Body of pancreas (tissue), 4 donors: Measurements from ENCODE around the gene ANKRD13C. TPM values are rescaled to one million over a fixed set of nuclear protein-coding genes. Genes with fewer than 3 reads are reported as not detected.

Experiments
- ATAC-seq: fragments of 150-250 bp; one replicate; pipeline ENCODE4 v1.9.1; 2016
- DNase-seq, 4 donors: peaks; one replicate each; pipeline ENCODE4 v3.0.0-alpha.2; 2019
- H3K27ac ChIP-seq, 4 donors: fragments of 200-600 bp; sonication (generic); 1 replicate in 3 of 4; 2 replicates in 1 of 4; pipeline versions ENCODE4 v1.5.1 to v1.6.1; 2016 to 2019; ENCODE audit warnings: mild to moderate bottlenecking in 1 of 4, mixed read lengths in 1 of 4, moderate library complexity in 1 of 4
- H3K27me3 ChIP-seq, 2 donors: fragments of 200-600 bp; sonication (generic); one replicate each; pipeline ENCODE4 v1.6.0; 2016; ENCODE audit warnings: mild to moderate bottlenecking in 1 of 2
- H3K36me3 ChIP-seq, 2 donors: fragments of 200-600 bp; sonication (generic); replicated peaks in 1 of 2; 2 replicates each; pipeline ENCODE4 v1.5.1; 2016; ENCODE audit warnings: low read depth in 2 of 2; ENCODE audit not compliant: insufficient read depth in 1 of 2
- H3K4me1 ChIP-seq: fragments of 200-600 bp; sonication (generic); one replicate; pipeline ENCODE4 v1.6.0; 2016
- H3K4me3 ChIP-seq, 2 donors: fragments of 200-600 bp; sonication (generic); 1 replicate in 1 of 2; 2 replicates in 1 of 2; pipeline ENCODE4 v1.5.1; 2016 to 2019
- H3K9me3 ChIP-seq, 3 donors: fragments of 200-600 bp; sonication (generic); 1 replicate in 2 of 3; 2 replicates in 1 of 3; pipeline ENCODE4 v1.5.1; 2016
- POLR2A ChIP-seq, 3 donors: fragments of 450-650 bp; IDR thresholded peaks; one replicate each; pipeline ENCODE4 v1.6.1; 2016; ENCODE audit warnings: antibody characterized with exemption in 3 of 3, mild to moderate bottlenecking in 2 of 3
- WGBS, 2 donors: methylation state at CpG; one replicate each; pipeline ENCODE4 v1.1.5; 2017; 5-methylcytosine and 5-hydroxymethylcytosine counted together
- intact Hi-C: fragments of 100-400 bp; cut with DNase I; formaldehyde crosslinking; loops from one replicate; pipeline ENCODE4 v1.15.1; 2023
- total RNA-seq, 2 donors: library from RNA; depleted of rRNA; stranded (reverse); fragments of >200 nt; gene quantifications; one replicate each; pipeline ENCODE4 v1.1.0, GENCODE V29; 2016
- TF ChIP-seq, protein P1 (sequence below), 7 experiments: fragments of 450-650 bp in 4 of 7; fragments of 200-600 bp in 3 of 7; sonication (generic) in 3 of 7; IDR thresholded peaks; one replicate each; pipeline ENCODE4 v1.5.1; 2016 to 2019; ENCODE audit warnings: antibody characterized with exemption in 7 of 7

Gene ANKRD13C
- total RNA-seq, 2 donors from 2014 or later, result 13.7 to 21.8 TPM

- WGBS, 2 donors, result 90 to 94% methylated on average over 6 of the region's 6 CpGs
- H3K4me1 ChIP-seq, result no peaks in the 10 kb centered on the region
- ATAC-seq, result no peak
- H3K4me3 ChIP-seq, result no peak overlapping the region
- intact Hi-C loops, result no loop called here
- no peak overlapping the region for H3K27ac ChIP-seq
- no peak for TF ChIP-seq POLR2A (IDR thresholded peaks at IDR 0.05)
- H3K9me3 ChIP-seq, result no peaks in the 10 kb centered on the region
- H3K27me3 ChIP-seq, result no peaks in the 10 kb centered on the region
- DNase-seq, result no peak
- H3K36me3 ChIP-seq, result no peaks in the 10 kb centered on the region
These were observed 39.7 kb downstream of the ANKRD13C start for GRCh38 chr1:70314706-70315304.

DNA sequence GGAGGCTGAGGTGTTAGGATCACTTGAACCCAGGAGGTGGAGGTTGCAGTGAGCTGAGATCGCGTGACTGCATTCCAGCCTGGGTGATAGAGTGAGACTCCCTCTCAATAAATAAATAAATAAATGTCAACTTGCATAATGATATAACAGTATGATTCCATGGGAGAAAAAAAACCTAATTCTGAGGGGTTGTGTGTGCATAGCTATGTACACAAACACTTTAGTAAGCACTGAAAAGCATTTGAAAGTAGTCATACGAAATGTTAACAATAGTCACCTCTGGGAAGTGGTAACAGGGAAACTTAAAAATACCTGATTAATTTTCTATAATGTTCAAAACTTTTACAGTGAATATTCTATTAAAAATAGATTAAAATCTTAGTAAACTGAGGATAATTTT, 43.2 kb downstream of the ANKRD13C start:
- Histone ChIP-seq H3K27ac (no peak overlapping the region), H3K27me3 (no peaks in the 10 kb centered on the region), H3K9me3 (no peaks in the 10 kb centered on the region), H3K4me3 (no peak overlapping the region), H3K4me1 (no peaks in the 10 kb centered on the region), H3K36me3 (no peaks in the 10 kb centered on the region)
- DNase-seq, result no peak
- no peak for ATAC-seq
- intact Hi-C loops, result no loop called here
- 89 to 91% methylated on average over 3 of the region's 3 CpGs for WGBS, 2 donors
- no peak for TF ChIP-seq POLR2A (IDR thresholded peaks at IDR 0.05)
- TF ChIP-seq, protein P1, sequence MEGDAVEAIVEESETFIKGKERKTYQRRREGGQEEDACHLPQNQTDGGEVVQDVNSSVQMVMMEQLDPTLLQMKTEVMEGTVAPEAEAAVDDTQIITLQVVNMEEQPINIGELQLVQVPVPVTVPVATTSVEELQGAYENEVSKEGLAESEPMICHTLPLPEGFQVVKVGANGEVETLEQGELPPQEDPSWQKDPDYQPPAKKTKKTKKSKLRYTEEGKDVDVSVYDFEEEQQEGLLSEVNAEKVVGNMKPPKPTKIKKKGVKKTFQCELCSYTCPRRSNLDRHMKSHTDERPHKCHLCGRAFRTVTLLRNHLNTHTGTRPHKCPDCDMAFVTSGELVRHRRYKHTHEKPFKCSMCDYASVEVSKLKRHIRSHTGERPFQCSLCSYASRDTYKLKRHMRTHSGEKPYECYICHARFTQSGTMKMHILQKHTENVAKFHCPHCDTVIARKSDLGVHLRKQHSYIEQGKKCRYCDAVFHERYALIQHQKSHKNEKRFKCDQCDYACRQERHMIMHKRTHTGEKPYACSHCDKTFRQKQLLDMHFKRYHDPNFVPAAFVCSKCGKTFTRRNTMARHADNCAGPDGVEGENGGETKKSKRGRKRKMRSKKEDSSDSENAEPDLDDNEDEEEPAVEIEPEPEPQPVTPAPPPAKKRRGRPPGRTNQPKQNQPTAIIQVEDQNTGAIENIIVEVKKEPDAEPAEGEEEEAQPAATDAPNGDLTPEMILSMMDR (IDR thresholded peaks at IDR 0.05), result no peak

GRCh38 chr1:70299472-70299871, 55.0 kb downstream of the ANKRD13C start:
- ATAC-seq (no peak), DNase-seq (no peak)
- H3K27ac ChIP-seq, result no peak overlapping the region
- H3K9me3 ChIP-seq, result no peaks in the 10 kb centered on the region
- peaks cover 8 to 10% of the 10 kb centered on the region in 2 donors for H3K36me3 ChIP-seq
- no peaks in the 10 kb centered on the region for H3K4me1 ChIP-seq
- H3K27me3 ChIP-seq, result no peaks in the 10 kb centered on the region
- intact Hi-C loops, result no loop called here
- no peak overlapping the region for H3K4me3 ChIP-seq
- no peak for TF ChIP-seq POLR2A (IDR thresholded peaks at IDR 0.05)
- TF ChIP-seq, protein P1 (IDR thresholded peaks at IDR 0.05), result no peak

- intact Hi-C loops, result no loop called here
- no peaks in the 10 kb centered on the region for H3K9me3 ChIP-seq
- H3K36me3 ChIP-seq, result peaks cover 10 to 14% of the 10 kb centered on the region in 2 donors
- H3K27ac ChIP-seq, result no peak overlapping the region
- 91 to 92% methylated on average over 4 of the region's 4 CpGs for WGBS, 2 donors
- H3K27me3 ChIP-seq, result no peaks in the 10 kb centered on the region
- H3K4me1 ChIP-seq, result no peaks in the 10 kb centered on the region
- ATAC-seq, result no peak
- no peak overlapping the region for H3K4me3 ChIP-seq
- TF ChIP-seq, protein P1 (IDR thresholded peaks at IDR 0.05), result no peak
- no peak for TF ChIP-seq POLR2A (IDR thresholded peaks at IDR 0.05)
- DNase-seq, result no peak
These were observed 58.8 kb downstream of the ANKRD13C start for GRCh38 chr1:70295749-70296148.

GRCh38 chr1:70293186-70293843, 61.2 kb downstream of the ANKRD13C start:
- DNase-seq, result no peak
- H3K9me3 ChIP-seq, result no peaks in the 10 kb centered on the region
- no peak for TF ChIP-seq POLR2A (IDR thresholded peaks at IDR 0.05)
- TF ChIP-seq, protein P1 (IDR thresholded peaks at IDR 0.05), result no peak
- H3K4me3 ChIP-seq, result no peak overlapping the region
- H3K4me1 ChIP-seq, result no peaks in the 10 kb centered on the region
- H3K27ac ChIP-seq, result no peak overlapping the region
- intact Hi-C loops, result no loop called here
- ATAC-seq, result no peak
- H3K27me3 ChIP-seq, result no peaks in the 10 kb centered on the region
- peaks cover 7 to 10% of the 10 kb centered on the region in 2 donors for H3K36me3 ChIP-seq
